CD4-positive, alpha-beta T cell treated with Interferon gamma for 1 hour (primary cell): Measurements from ENCODE around the gene POLL.

ENCODE experiments used
- DNase-seq: peaks from one replicate; pipeline ENCODE4 v3.0.0-alpha.2; 2020

The POLL gene

DNA sequence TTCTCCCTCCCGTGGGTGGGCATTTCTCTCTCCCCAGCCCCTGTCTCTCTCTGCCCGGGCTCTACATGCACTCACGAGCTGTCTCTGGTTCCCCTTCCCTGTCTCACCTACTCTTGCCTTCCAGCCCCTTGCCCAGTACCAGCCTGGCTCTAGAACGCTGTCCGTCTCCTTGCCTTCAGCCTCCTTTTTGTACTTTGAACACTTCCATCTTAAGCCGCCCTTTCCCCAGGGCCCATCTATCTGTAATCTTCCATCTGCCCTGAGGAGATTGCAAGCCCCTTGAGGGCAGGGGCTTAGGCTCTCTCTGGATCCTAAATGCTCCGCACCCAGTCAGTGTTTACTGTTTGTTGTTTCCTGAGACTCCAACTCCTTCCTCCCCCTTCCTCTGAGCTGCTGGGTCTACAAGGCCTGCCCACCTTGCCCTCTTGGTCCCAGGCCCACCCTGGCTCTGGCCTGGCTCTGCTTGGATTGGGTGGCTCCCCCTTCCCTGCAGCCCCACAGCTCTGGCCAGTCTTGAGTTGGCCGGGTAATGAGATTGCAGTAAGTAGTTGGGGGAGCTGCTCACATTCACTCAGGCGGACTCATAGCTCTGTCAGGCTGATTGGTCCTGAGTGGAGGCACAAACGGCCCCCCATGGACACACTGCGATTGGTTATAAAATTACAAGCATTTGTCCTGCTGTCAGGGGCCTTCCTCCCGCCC, 28.3 kb downstream of the POLL start:
- DNase-seq: no peak

DNA sequence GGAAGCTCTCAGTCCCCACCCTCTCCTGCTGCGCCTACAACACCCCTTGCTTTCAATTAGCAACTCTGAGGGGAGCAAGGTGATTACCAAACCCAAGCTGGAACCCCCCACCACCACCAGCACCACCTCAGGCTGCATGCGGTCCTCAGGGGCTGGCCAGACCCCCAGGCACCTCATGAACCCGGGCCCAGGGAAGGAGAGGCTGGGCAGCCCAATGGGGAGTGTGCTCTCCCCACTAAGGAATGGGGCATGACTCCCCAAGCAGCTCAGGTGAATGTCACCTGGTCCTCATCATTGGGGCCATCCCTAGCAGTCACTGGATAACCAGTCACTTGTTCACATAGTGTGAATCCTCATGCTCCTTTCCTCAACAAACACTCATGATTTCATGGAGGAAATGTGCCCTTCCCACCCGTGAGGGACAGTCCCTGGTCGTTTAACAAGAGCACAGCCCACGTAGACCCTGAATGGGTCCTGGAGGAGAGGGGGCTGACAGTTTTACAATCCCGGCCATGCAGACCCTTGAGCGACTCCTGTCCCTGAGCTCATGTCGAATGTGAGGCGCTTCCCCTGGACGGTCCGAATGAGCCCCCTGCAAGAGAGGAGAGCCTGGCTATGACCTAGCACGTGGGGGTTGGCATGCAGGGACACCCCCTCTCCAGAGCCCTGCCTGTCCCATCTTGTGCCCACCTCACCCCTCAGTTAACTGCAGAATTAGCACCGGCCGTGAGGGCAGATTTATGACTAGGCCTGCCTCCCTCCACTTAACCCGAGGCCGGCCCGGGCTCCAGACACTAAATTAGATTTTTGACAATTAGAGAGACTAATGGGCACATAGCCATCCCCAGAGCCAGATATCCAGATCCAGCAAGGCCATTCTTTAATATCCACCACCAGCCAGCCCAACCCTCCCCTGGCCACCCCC, 29.1 kb downstream of the POLL start:
- DNase-seq: no peak

DNA sequence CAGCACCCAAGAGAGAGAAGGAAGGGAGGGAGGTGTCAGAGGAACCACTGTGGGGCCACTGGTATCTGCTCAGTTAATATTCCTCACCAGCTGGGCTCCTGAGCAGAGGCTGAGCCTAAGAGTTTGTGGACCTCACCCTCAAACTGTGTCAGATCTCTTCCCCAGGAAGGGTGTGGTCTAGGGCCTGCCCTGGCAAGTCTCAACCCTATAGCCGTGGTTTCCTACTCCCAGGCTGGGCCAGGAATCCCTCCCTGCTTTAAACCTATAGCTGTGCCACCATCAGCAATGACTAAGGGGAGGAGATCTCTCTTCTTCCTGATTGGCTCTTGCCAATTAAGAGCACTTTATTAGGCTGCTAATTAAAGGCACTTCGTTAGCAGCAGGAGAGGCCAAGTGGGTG, 29.9 kb downstream of the POLL start:
- no peak for DNase-seq

DNA sequence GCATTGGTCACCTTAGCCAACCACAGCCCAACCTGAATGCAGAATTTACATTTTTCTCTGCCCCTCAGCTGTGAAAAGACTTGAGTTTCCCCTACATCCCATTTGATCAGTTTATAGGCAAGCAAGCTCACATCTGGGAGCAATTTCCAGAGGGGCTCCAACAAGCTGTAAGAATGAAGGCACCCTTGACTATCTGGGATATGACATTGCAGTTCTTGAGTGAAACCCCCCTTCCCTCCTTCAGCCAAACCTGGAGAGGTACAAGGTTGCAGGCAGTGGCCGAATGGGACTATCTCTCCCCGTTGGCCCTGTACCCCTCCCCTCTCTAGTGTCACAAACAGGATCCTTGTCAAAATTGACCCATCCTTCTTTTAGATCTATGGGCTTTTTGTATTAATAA, 30.5 kb downstream of the POLL start:
- DNase-seq: no peak

- no peak for DNase-seq
These were observed 35.6 kb downstream of the POLL start for GRCh38 chr10:101552442-101552841.

GRCh38 chr10:101550965-101551364, 37.1 kb downstream of the POLL start:
- no peak for DNase-seq

DNA sequence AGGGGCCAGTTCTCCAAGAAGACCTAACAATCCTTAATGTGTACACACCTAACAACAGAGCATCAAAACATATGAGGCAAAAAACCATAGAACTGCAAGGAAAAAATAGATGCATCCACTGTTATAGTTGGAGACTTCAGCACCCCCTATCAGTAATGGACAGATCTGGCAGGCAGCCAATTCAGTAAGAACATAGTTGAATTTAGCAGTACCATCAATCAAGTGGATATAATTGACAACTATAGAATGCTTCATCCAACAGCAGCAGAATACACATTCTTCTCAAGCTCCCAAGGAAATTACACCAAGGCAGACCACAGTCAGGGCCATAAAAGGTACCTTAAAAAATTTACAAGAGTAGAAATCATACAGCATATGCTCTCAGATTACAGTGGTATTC, 42.2 kb downstream of the POLL start:
- no peak for DNase-seq

DNA sequence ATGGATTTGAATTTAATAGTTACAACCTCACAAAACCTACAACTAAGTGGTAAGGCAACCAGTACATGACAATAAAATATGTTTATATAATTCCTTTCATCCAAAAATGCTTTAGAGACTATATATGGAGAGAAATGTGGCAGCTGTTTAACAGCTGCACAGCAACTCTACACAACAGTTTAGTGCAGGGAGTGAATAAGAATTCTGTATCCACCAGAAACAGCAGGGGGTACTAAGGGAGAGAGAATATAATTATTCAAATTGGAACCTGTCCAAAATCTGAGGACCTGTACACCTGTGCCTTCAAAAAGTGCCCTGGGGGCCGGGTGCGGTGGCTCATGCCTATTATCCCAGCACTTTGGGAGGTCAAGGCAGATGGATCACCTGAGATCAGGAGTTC, 49.6 kb downstream of the POLL start:
- no peak for DNase-seq

GRCh38 chr10:101536800-101537199, 51.3 kb downstream of the POLL start:
- no peak for DNase-seq

DNA sequence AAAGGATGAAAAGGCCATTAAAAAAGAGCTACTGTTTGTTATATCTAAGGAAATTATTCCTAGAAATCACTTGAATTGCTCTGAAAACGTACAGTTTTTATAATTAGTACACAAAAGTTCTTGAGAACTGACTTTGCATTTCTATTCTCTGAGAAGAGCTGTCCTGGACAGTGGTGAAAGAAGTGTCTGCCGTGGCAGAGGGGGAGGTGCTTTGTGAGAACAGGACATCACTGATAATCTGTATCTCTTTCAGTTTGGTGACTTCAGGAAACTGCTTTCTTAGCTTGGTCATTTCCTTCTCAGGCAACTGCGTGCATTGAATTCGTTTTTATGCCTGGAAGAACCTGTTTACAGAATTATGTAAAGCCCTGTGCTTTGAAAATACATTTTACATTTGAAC, 52.1 kb downstream of the POLL start:
- no peak for DNase-seq

- DNase-seq: no peak
These were observed 58.1 kb downstream of the POLL start for GRCh38 chr10:101529725-101530553.

DNA sequence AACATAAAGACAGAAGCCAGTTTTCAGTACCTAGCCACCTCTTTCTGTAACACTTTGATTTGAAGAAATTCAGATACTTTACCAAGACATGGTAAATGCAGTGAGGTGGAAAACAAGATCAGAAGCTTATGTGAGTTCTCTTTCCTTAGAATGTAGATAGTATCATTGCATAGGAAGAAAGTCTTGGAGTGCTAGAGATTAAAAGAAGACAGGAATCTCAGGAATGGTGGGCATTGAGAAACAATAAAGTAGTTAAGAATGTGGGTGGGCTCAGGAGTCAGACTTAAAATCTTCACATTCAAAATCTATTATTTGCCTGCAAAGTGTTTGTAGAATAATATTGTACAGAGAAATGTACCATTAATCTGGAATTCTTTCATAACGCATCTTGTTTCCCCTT, 58.9 kb downstream of the POLL start:
- DNase-seq: no peak
